Measurements from ENCODE around the gene KRTAP4-7. TPM values are rescaled to one million over a fixed set of nuclear protein-coding genes. Genes with fewer than 3 reads are reported as not detected.
"Not testable (repeated sequence)": the region's sequence is repeated elsewhere in the genome, so short reads cannot be mapped to it uniquely, and the experiment has no call there.

KRTAP4-7 gene
- total RNA-seq, 1 experiment from 2014 or later: not detected

DNA sequence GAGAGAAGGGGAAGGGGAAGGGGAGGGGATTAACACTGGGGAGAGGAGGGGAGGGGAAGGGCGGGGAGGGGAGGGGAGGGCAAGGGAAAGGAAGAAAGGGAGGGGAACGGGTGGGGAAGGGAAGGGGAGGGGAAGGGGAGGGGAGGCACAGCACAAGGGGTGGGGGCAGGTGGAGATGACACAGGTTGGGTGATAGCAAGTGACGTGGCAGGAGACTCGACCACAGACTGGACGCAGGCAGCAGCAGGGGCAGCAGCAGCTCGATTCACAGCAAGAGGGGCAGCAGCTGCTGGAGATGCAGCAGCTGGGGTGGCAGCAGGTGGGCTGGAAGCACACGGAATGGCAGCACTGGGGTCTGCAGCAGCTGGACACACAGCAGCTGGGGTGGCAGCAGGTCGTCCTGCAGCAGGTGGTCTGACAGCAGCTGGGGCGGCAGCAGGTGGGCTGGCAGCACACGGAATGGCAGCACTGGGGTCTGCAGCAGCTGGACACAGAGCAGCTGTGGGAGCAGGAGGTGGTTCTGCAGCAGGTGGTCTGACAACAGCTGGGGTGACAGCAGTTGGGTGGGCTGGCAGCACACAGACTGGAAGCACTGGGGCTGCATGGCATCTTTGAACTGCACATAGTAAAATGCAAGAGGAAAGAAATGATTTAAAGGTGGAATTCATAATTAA lies 17.8 kb downstream of the KRTAP4-7 start, which contains the start of gene KRTAP4-16:
Gene KRTAP4-16 (minus strand): TSS at position 624 of the 674 bp plus-strand sequence. CDS start 0 bp downstream, at position 624.
- no peaks in the 10 kb centered on the region for H3K9me3 Mint-ChIP-seq (ENCODE audit: unreplicated experiment)
- Histone ChIP-seq H3K36me3 (ENCODE audit: control insufficient read depth, insufficient read depth, low read length) (no peaks in the 10 kb centered on the region), H3K27me3 (replicated peaks; ENCODE audit: control insufficient read depth, insufficient read depth, low read length) (no peaks in the 10 kb centered on the region), H3K9me3 (0 out of 2 replicates have a peak, but pooled peaks cover 4% of the 10 kb centered on the region), H3K4me3 (ENCODE audit: low read depth, low read length) (no peak within 1 kb of the TSS), H3K4me1 (peaks cover 10% of the 10 kb centered on the region; the same call in 1 of the 2 replicates)
- DNase-seq: no peak
- POLR2A ChIA-PET: no interaction called here
- no TSS peak for BruUV-seq (replicated peaks)
- no peaks in the 10 kb centered on the region for H3K27me3 Mint-ChIP-seq (ENCODE audit: insufficient read depth, unreplicated experiment)
- H3K27ac Mint-ChIP-seq (ENCODE audit: unreplicated experiment): no peak within 1 kb of the TSS
- H3K4me3 Mint-ChIP-seq (ENCODE audit: unreplicated experiment): no peak within 1 kb of the TSS
- H3K36me3 Mint-ChIP-seq (ENCODE audit: insufficient read depth, unreplicated experiment): no peaks in the 10 kb centered on the region
- peaks cover 22% of the 10 kb centered on the region for H3K4me1 Mint-ChIP-seq (ENCODE audit: low read depth, unreplicated experiment)
- TF ChIP-seq, protein P1, sequence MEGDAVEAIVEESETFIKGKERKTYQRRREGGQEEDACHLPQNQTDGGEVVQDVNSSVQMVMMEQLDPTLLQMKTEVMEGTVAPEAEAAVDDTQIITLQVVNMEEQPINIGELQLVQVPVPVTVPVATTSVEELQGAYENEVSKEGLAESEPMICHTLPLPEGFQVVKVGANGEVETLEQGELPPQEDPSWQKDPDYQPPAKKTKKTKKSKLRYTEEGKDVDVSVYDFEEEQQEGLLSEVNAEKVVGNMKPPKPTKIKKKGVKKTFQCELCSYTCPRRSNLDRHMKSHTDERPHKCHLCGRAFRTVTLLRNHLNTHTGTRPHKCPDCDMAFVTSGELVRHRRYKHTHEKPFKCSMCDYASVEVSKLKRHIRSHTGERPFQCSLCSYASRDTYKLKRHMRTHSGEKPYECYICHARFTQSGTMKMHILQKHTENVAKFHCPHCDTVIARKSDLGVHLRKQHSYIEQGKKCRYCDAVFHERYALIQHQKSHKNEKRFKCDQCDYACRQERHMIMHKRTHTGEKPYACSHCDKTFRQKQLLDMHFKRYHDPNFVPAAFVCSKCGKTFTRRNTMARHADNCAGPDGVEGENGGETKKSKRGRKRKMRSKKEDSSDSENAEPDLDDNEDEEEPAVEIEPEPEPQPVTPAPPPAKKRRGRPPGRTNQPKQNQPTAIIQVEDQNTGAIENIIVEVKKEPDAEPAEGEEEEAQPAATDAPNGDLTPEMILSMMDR (IDR thresholded peaks at IDR 0.05; ENCODE audit: insufficient read depth in 1 of 2, low read depth in 1 of 2, low read length in 1 of 2, severe bottlenecking in 1 of 2, unreplicated experiment in 1 of 2): no peak
- CTCF ChIA-PET: no interaction called here
- intact Hi-C loops (cut with micrococcal nuclease; ENCODE audit: unreplicated experiment): no loop called here

DNA sequence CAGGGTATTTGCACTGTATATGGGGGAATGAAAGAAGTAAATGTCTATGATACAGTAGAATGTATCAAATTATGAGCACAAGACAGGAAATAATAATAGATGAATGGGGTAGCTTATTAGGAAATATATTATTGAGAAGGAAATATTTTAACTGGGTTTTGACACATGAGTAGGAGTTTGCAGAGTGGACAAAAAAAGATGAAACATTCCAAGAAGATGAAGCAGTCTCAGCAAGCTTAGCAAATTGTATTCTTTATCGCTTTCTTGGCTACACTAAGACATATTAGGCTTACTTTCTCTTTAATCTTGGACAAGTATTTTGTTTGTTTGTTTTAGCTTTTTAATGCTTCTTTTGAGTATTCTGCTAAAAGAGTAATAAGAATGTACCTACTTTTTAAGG lies 19.9 kb downstream of the KRTAP4-7 start:
- intact Hi-C loops (cut with micrococcal nuclease; ENCODE audit: unreplicated experiment): no loop called here
- no peaks in the 10 kb centered on the region for H3K27me3 Mint-ChIP-seq (ENCODE audit: insufficient read depth, unreplicated experiment)
- no peak overlapping the region for H3K27ac Mint-ChIP-seq (ENCODE audit: unreplicated experiment)
- ChIA-PET CTCF (no interaction called here), POLR2A (no interaction called here)
- Histone ChIP-seq H3K4me3 (ENCODE audit: low read depth, low read length) (no peak overlapping the region), H3K4me1 (peaks cover 10% of the 10 kb centered on the region; the same call in 1 of the 2 replicates), H3K27me3 (replicated peaks; ENCODE audit: control insufficient read depth, insufficient read depth, low read length) (no peaks in the 10 kb centered on the region), H3K9me3 (0 out of 2 replicates have a peak, but pooled peaks cover 4% of the 10 kb centered on the region), H3K36me3 (ENCODE audit: control insufficient read depth, insufficient read depth, low read length) (no peaks in the 10 kb centered on the region)
- peaks cover 8% of the 10 kb centered on the region for H3K4me1 Mint-ChIP-seq (ENCODE audit: low read depth, unreplicated experiment)
- TF ChIP-seq, protein P1 (IDR thresholded peaks at IDR 0.05; ENCODE audit: insufficient read depth in 1 of 2, low read depth in 1 of 2, low read length in 1 of 2, severe bottlenecking in 1 of 2, unreplicated experiment in 1 of 2): no peak
- BruUV-seq (replicated peaks): no TSS peak
- no peak overlapping the region for H3K4me3 Mint-ChIP-seq (ENCODE audit: unreplicated experiment)
- H3K36me3 Mint-ChIP-seq (ENCODE audit: insufficient read depth, unreplicated experiment): no peaks in the 10 kb centered on the region
- H3K9me3 Mint-ChIP-seq (ENCODE audit: unreplicated experiment): no peaks in the 10 kb centered on the region
- no peak for DNase-seq

DNA sequence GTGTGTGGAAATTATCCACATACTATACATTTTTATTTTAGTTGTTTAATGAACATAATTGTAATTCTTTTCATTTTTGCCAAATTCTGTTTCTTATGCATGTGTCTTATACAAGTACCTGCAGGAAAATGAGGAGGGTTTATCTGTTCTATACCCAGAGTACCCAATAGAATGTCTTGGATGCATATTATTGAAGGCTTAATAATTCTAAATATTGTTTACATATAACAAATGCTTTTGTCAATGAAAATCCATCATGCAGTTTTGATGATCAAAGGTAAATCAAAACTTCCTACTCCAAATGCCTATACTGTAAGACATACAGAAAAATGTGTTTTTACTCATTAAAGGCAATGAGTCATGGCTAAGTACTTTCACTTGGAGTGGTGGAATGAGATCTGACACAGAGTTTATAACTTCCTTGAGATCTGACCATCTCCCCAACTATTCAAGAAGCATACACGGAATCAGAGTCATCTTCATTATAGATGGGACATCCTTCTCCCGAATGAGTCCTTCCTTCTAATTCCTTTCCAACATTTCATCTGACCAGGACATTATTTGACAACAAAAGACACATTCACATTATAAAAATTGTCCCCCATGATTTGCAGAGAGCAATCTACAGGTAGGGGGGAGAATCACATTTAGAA lies 20.6 kb downstream of the KRTAP4-7 start:
- H3K36me3 ChIP-seq (ENCODE audit: control insufficient read depth, insufficient read depth, low read length); H3K27me3 ChIP-seq (replicated peaks; ENCODE audit: control insufficient read depth, insufficient read depth, low read length); H3K27ac Mint-ChIP-seq (ENCODE audit: unreplicated experiment); H3K27me3 Mint-ChIP-seq (ENCODE audit: insufficient read depth, unreplicated experiment); CTCF ChIA-PET; H3K9me3 ChIP-seq; BruUV-seq (replicated peaks); intact Hi-C loops (cut with micrococcal nuclease; ENCODE audit: unreplicated experiment); H3K4me3 ChIP-seq (ENCODE audit: low read depth, low read length); H3K4me1 ChIP-seq; H3K4me3 Mint-ChIP-seq (ENCODE audit: unreplicated experiment); H3K9me3 Mint-ChIP-seq (ENCODE audit: unreplicated experiment); DNase-seq; POLR2A ChIA-PET; H3K4me1 Mint-ChIP-seq (ENCODE audit: low read depth, unreplicated experiment); H3K36me3 Mint-ChIP-seq (ENCODE audit: insufficient read depth, unreplicated experiment): not testable (repeated sequence)

DNA sequence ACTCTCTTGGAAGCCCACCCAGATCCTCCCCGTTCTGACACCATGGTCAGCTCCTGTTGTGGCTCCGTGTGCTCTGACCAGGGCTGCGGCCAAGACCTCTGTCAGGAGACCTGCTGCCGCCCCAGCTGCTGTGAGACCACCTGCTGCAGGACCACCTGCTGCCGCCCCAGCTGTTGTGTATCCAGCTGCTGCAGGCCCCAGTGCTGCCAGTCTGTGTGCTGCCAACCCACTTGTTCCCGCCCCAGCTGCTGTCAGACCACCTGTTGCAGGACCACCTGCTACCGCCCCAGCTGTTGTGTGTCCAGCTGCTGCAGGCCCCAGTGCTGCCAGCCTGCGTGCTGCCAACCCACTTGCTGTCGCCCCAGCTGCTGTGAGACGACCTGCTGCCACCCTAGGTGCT lies 21.4 kb downstream of the KRTAP4-7 start, which contains the start of gene KRTAP4-9:
Gene KRTAP4-9 (plus strand): TSS at position 43 of the 400 bp plus-strand sequence. CDS start 0 bp downstream, at position 43.
- POLR2A ChIA-PET; H3K4me1 ChIP-seq; H3K27ac Mint-ChIP-seq (ENCODE audit: unreplicated experiment); H3K36me3 ChIP-seq (ENCODE audit: control insufficient read depth, insufficient read depth, low read length); H3K36me3 Mint-ChIP-seq (ENCODE audit: insufficient read depth, unreplicated experiment); H3K27me3 ChIP-seq (replicated peaks; ENCODE audit: control insufficient read depth, insufficient read depth, low read length); DNase-seq; H3K4me3 ChIP-seq (ENCODE audit: low read depth, low read length); H3K4me1 Mint-ChIP-seq (ENCODE audit: low read depth, unreplicated experiment); CTCF ChIA-PET; H3K9me3 ChIP-seq; intact Hi-C loops (cut with micrococcal nuclease; ENCODE audit: unreplicated experiment); H3K27me3 Mint-ChIP-seq (ENCODE audit: insufficient read depth, unreplicated experiment); H3K4me3 Mint-ChIP-seq (ENCODE audit: unreplicated experiment); BruUV-seq (replicated peaks): not testable (repeated sequence)
- H3K9me3 Mint-ChIP-seq (ENCODE audit: unreplicated experiment): peaks cover 14% of the 10 kb centered on the region

Data from Caco-2 (cell line).